Panc1 (cell line): Measurements from ENCODE around the gene PHC2.

Source experiments
- CTCF ChIP-seq: fragments of 450-650 bp; IDR thresholded peaks from 2 replicates; pipeline ENCODE4 v1.5.1; 2017; ENCODE audit warnings: mild to moderate bottlenecking
- POLR2AphosphoS5 ChIP-seq: IDR thresholded peaks from 2 replicates; pipeline ENCODE4 v1.6.1; 2012; ENCODE audit warnings: mild to moderate bottlenecking, low read depth, low read length, moderate library complexity
- REST ChIP-seq, 2 experiments: IDR thresholded peaks; 2 replicates each; pipeline ENCODE4 v1.6.1; 2011 to 2012; ENCODE audit warnings: low read depth in 2 of 2, control low read depth in 1 of 2, low read length in 1 of 2, mild to moderate bottlenecking in 1 of 2, moderate library complexity in 1 of 2; ENCODE audit not compliant: insufficient read depth in 1 of 2
- SIN3A ChIP-seq: IDR thresholded peaks from 2 replicates; pipeline ENCODE4 v1.6.1; 2012; ENCODE audit warnings: low read depth, mild to moderate bottlenecking, low read length, moderate library complexity, borderline replicate concordance; ENCODE audit not compliant: insufficient read depth
- TCF7L2 ChIP-seq: IDR thresholded peaks from 2 replicates; pipeline ENCODE4 v1.6.1; 2011; ENCODE audit warnings: mild to moderate bottlenecking, low read depth, low read length, inconsistent platforms

DNA sequence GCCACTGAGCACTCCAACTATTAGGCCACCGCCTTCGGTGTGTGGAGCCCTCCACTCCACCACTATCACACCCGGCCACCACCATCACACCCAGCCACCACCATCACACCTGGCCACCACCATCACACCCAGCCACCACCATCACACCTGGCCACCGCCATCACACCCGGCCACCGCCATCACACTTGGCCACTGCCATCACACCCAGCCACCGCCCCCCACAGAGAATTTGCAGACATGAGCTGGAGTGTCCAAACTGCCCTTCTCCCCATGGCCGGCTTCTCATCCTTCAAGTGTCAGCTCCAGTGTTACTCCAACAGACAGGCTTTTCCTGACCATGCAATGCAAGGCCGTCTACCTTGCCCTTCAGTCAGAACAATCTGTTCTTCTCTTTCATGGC, 59.6 kb downstream of the PHC2 start:
- no peak for TF ChIP-seq CTCF
- no peak for TF ChIP-seq REST (IDR thresholded peaks at IDR 0.05; ENCODE audit: insufficient read depth in 1 of 2, low read depth in 2 of 2, low read length in 1 of 2)
- no peak for TF ChIP-seq POLR2AphosphoS5
- no peak for TF ChIP-seq SIN3A
- TF ChIP-seq TCF7L2 = no peak
